NCI-H2227 treated with DMSO at 0.1 percent for 48 hours (cell line): ENCODE data around the gene CHCHD6.
A peak's percentile ranks its signal among the peaks of the same experiment; 100 is the strongest.

ENCODE experiments used
- DNase-seq: peaks from one replicate; lab custom pipeline; 2025; lab: John Stamatoyannopoulos, UW

CHCHD6 gene

GRCh38 chr3:126743350-126743749 is 39.3 kb downstream of the CHCHD6 start:
- DNase-seq = no peak

- DNase-seq = no peak
Measured at GRCh38 chr3:126743781-126744180, 39.7 kb downstream of the CHCHD6 start.

- no peak for DNase-seq
Measured at GRCh38 chr3:126745760-126746394, 41.8 kb downstream of the CHCHD6 start.

DNA sequence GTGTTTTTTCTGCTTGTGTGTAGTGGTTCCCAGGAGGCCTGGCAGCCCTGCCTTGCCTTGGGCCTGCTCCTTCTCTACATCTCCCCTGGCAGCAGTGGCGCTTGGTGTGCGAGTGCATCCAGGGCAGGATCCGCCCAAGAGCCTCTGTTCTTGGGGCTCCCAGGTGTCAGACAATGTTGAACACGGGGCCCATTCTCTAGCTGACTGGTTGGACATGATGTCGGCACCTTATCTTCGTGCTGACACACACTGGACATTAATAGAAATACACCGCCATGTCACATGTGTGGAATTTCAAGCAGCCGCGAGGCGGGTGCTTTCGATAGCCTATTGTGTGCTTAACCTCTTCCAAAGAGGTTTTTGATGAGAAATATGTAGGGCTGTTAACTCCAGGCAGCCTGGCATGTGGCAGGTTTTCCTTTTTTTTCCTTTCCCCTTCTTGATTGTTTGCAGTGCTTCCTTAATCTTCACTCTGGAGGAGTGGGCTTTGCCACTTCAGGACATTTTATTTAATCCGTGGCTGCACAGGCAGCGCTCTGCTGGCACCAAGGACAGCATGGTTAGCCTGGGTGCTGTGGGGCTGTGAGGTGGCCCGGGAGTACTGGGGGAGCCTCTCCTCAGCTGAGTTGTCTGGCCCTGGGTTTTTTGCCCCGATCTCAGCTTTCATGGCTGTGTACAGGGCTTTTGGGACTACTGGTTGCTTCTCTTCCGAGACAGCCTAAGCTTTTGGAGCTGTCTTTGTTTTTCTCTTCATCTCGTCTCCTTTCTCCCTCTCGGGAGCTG is 42.5 kb downstream of the CHCHD6 start:
- peak; percentile 26 for DNase-seq

- DNase-seq = no peak
Measured at GRCh38 chr3:126747768-126748167, 43.7 kb downstream of the CHCHD6 start.

DNA sequence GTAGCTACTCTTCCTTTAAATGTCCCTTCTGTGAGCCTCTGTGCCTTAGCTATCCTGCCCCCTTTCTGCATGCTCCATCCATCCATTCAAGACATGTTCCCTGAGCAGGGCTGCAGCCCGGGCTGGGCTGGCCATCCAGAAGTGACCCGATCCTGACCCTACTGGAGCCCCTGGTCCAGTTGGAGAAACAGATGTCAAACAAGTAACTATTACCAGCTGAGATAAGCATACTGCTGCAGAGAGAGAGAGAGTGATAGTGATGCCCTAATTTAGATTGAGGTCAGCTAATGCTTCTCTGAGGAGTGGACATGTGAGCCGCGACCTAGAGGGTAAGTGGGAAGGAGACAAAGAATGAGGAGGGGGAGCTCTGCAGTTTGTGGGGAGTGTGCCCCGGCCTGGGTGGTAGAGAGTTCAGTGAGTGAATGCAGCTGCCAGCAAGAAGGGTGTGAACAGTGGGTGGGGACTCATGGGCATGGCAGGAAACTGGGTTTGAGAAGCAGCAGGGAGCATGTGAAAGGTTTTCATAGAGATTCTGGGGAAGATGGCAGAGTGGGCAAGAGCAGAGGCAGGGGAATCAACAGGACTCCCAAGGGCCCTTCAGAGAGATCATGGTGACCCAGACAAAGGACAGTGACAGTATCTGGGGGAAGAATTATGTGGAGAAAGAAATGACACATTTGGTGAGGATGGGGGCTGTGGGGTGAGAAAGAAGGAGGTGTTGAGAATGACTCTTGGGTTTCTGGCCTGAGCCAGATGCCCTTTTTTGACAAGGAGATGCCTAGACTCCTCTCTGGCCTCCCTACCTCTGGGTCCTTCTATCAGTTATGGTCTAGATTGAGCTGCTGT is 44.9 kb downstream of the CHCHD6 start:
- no peak for DNase-seq

DNA sequence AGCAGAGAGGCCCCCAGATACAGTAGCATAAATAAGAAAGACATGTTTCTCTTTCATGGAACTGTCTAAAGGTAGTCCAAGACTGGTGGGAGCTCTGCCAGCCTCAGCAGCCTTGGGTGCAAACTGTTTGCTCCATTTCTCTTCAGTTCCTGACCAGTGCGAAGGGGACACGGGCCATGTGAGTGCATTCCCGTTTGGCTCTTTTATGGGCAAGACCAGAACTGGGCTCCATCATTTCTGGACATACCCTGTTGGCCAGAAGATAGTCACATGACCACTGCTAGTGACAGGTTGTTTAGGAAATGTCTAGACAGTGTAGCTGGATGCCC is 45.5 kb downstream of the CHCHD6 start:
- no peak for DNase-seq

DNA sequence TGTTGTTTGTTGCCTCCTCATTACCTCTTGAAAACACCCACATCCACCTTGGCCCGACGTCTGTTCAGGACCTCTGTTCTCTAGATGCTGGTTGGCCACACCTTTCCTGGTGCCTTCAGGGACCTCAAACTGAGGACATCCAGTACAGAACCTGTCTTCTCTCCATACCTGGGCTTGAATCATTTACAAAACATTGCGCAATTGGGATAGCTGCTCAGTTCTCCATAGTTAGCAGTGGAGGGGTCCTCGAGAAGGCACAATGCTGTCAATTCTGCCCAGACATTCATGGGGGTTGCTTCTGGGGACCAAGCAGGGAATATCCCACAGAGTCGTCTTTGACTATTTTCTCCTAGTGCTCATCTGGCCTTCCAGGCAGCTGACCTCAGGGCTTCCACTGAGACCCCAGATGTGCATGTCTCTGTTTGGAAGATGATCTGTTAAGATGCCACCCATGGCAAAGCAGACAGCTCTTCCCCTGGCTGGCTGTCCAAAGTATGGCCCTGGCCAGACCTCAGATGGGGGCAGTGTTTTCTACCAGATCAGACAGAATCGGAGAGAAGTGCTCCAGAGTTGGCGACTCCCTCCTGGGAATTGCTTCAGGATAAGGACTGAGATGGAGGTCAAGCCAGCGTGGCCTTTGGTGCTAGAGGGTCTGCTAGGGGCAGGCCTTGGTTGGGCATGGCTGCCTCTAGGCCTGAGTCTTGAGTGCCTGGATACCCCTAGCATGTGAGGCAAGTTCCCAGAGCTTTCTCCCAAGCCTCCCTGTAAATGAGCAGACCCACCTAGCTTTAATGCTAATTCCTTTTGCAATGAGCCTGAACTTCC is 46.1 kb downstream of the CHCHD6 start:
- DNase-seq = no peak

GRCh38 chr3:126750756-126751121 is 46.7 kb downstream of the CHCHD6 start:
- DNase-seq = no peak

DNA sequence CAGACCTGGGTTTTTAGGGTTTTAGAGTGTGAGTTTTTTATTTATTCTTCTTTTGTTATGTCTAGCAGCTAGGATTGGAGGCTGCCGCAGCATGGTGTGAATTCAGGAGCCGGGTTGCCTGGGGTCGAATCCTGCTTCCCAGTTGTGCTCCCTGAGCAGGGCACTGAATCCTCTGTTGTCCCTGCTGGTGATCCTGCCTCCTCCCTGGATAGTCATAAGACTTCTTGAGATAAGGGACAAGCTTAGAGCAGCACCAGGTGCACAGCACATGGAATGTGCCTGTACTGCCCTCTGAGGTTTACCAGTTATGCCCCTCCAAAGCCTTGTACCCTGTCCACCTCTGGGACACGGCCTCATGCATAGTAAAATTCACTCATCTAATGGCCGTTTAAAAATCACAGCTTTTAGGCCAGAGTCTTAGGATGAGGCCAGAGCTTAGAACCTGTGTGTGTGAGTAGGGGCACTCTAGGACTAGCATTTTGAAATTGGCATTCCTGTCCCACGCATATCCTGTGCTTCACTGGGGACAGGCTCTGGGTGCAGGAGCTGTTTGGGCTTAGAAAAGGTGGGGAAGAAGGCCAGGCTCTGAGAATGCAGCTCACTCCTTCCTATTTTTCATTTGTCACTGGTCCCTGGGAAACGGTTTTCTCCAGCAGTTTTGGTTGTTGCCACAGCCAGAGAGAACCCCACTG is 47.7 kb downstream of the CHCHD6 start:
- DNase-seq = no peak

DNA sequence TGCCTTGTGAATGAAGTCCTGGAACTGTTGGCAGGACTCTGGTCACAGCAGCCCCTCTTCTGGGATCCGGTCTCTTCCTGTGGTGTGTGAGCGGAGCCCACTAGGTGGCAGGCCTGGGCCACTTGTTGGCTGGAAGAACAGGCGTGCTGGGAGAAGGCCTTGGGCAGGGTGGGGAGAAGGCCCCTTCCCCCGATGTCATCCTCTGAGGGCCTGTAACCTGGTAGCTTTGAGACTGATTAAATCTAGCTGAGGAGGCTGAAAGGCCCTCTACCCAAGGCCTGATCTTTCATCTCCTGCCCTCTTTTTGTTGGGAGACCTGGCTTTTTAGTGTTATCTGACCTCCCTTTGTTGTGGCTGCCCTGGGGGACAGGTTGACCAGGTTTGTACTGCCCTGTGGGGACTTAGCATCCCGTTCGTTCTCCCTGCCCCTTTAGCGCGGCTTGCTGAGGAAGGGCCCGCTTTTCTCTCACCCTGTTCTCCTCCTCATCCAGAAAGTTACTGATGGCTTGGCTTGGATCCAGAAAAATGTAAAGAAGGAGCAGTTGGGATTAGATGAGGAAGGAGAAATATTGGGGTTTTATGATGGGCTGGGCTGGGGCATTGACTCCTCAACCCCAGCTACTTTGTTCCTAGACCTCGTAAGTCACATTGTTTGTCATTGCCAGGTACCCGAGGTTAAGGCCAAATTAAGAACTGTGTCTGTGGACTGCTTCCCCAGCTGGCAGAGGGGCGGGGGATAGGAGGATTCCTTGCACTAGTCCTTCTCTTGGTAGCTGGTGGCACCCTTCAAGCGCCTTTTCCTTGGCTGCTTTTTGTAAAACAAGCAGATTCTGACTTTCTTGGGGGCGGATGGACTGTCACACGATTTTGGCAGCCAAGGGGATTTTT is 48.5 kb downstream of the CHCHD6 start:
- DNase-seq = peak; percentile 21

DNA sequence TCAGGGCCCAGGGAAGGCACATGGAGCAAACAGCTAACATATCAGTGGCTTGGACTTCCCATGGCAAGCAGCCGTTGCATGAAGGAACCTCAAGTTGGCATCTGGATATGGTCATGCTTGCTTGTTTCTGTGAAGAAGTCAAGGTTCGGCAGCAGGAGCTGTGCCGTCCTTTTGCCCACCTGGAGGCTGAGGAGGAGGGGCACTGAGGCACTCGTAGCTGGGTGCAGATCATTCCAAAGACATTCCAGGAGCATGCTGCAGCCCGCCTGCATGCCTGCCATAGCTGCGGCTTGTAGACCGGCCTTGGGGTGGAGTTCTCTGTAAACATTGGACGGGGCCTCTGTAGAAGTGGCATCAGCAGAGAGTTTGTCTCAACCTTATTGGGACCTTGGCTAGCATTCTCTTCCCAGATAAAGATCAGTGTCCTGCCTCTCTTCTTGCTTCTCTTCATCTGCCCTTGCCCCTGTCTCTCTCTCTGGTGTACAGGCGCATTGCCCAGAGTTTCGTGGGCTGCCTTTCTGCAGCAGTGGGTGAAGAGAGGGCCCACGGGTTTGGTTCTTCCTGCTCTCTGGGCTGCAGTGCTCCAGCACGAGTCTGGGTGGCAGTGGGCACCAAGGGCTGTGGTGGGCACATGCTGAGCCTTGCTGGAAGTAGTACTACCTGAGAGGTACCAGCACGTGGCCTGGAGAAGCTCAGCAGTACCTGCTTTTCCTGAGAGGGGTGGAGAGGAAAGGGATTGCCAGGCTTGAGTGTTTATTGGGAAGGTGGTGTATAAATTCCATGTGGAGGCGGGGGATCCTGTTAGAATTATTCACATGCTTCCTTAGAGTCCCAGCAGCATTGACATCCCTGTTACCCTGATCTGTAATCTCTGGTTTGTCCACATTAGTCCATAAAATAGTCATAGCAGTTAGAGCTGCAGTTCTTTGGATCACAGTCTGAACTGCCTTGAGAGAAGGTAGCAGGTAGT is 49.4 kb downstream of the CHCHD6 start:
- DNase-seq = no peak

GRCh38 chr3:126755866-126756265 is 51.8 kb downstream of the CHCHD6 start:
- no peak for DNase-seq

DNA sequence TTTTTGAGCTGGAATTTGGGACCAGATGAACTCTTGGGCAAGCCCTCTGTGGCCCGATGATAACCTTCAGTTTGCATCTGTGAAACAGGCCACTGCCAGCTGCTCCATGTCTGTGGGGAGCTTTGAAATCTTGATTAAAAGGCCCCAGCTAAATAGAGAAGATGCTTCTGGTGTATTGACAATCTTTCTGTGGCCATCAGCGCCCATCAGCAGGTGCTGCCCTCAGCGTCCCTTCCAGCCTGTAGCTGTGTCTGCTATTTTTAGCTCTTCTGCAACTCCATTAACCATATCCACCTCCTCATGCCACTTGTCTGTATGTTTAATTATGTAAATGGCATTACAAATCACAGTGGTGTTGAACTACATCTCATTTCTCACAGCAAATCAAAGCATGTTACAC is 54.0 kb downstream of the CHCHD6 start:
- DNase-seq = no peak

- DNase-seq = no peak
Measured at GRCh38 chr3:126758882-126759281, 54.8 kb downstream of the CHCHD6 start.

DNA sequence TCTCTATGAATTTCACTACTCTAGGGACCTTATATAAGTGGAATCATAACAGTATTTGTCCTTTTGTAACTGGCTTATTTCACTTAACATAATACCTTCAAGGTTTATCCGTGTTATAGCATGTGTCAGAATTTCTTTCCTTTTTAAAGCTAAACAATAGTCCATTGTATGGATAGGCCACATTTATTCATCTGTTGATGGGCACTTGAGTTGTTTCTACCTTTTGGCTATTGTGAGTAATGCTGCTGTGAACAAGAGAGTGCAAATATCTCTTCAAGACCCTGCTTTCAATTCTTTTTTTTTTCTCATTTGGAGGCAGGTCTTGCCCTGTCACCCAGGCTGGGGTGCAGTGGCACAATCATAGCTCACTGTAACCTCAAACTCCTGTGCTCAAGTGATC is 56.5 kb downstream of the CHCHD6 start:
- DNase-seq = no peak

- no peak for DNase-seq
Measured at GRCh38 chr3:126763035-126763434, 59.0 kb downstream of the CHCHD6 start.

GRCh38 chr3:126765187-126766069 is 61.4 kb downstream of the CHCHD6 start:
- DNase-seq = no peak
